Gastrocnemius medialis (tissue), 4 donors: ENCODE data around the gene TTC28. TPM values are rescaled to one million over a fixed set of nuclear protein-coding genes. Genes with fewer than 3 reads are reported as not detected.
"Not testable (repeated sequence)": the region's sequence is repeated elsewhere in the genome, so short reads cannot be mapped to it uniquely, and the experiment has no call there.

Experiments
- ATAC-seq, 2 donors: fragments of 150-250 bp; one replicate each; pipeline ENCODE4 v1.9.1; 2016
- DNase-seq, 2 donors: peaks; one replicate each; pipeline ENCODE4 v3.0.0-alpha.2; 2019
- H3K27ac ChIP-seq, 4 donors: fragments of 200-600 bp; sonication (generic); 1 replicate in 1 of 4; 2 replicates in 3 of 4; pipeline ENCODE4 v1.5.1; 2016 to 2018; ENCODE audit warnings: mild to moderate bottlenecking in 2 of 4, moderate library complexity in 1 of 4
- H3K27me3 ChIP-seq, 3 donors: fragments of 200-600 bp; sonication (generic) in 2 of 3; 1 replicate in 1 of 3; 2 replicates in 2 of 3; pipeline versions ENCODE4 v1.5.1 to v1.6.0; 2016 to 2019; ENCODE audit warnings: mild to moderate bottlenecking in 1 of 3, moderate library complexity in 1 of 3
- H3K36me3 ChIP-seq, 2 donors: fragments of 200-600 bp; sonication (generic) in 1 of 2; one replicate each; pipeline ENCODE4 v1.5.1; 2017 to 2018
- H3K4me1 ChIP-seq, 2 donors: fragments of 200-600 bp; sonication (generic) in 1 of 2; one replicate each; pipeline ENCODE4 v1.5.1; 2016 to 2017; ENCODE audit warnings: mild to moderate bottlenecking in 2 of 2
- H3K4me3 ChIP-seq, 4 donors: fragments of 200-600 bp; sonication (generic) in 3 of 4; 1 replicate in 1 of 4; 2 replicates in 3 of 4; pipeline ENCODE4 v1.5.1; 2016 to 2019; ENCODE audit warnings: mild to moderate bottlenecking in 2 of 4
- H3K9me3 ChIP-seq, 3 donors: fragments of 200-600 bp; sonication (generic) in 2 of 3; 1 replicate in 1 of 3; 2 replicates in 2 of 3; pipeline ENCODE4 v1.5.1; 2016 to 2019
- POLR2A ChIP-seq, 2 donors: fragments of 450-650 bp; IDR thresholded peaks; one replicate each; pipeline ENCODE4 v1.6.1; 2017; ENCODE audit warnings: antibody characterized with exemption in 2 of 2, mild to moderate bottlenecking in 2 of 2, moderate library complexity in 2 of 2
- in situ Hi-C, 4 donors: fragments of 200-750 bp; cut with MboI; loops; one replicate each; pipeline versions ENCODE4 v1.15.0 to v1.8.0; 2017; ENCODE audit warnings: low sequenced_read_pairs in 4 of 4
- intact Hi-C: fragments of 100-400 bp; cut with DNase I; formaldehyde crosslinking; loops from one replicate; pipeline ENCODE4 v1.15.1; 2023; ENCODE audit warnings: low total_unique reads
- total RNA-seq, 4 donors: library from RNA; depleted of rRNA; stranded (reverse); fragments of >200 nt; gene quantifications; one replicate each; pipeline versions ENCODE4 v1.1.0 to v1.2.3, GENCODE V29; 2016
- TF ChIP-seq, protein P1 (sequence below), 5 experiments: fragments of 450-650 bp in 3 of 5; fragments of 200-600 bp in 2 of 5; sonication (generic) in 2 of 5; IDR thresholded peaks in 4 of 5; conservative IDR thresholded peaks in 1 of 5; 1 replicate in 4 of 5; 2 replicates in 1 of 5; pipeline ENCODE4 v1.5.1; 2016 to 2019; ENCODE audit warnings: antibody characterized with exemption in 5 of 5, mild to moderate bottlenecking in 3 of 5, moderate library complexity in 3 of 5

TTC28 gene
- total RNA-seq, 4 donors from 2014 or later: 6.3 to 18.1 (median 8.4) TPM

- intact Hi-C loops: no loop called here
- Histone ChIP-seq H3K9me3 (no peaks in the 10 kb centered on the region), H3K27ac (no peak overlapping the region), H3K27me3 (no peaks in the 10 kb centered on the region), H3K4me3 (no peak overlapping the region), H3K4me1 (no peaks in the 10 kb centered on the region), H3K36me3 (no peaks in the 10 kb centered on the region)
- ATAC-seq: no peak
- TF ChIP-seq, protein P1, sequence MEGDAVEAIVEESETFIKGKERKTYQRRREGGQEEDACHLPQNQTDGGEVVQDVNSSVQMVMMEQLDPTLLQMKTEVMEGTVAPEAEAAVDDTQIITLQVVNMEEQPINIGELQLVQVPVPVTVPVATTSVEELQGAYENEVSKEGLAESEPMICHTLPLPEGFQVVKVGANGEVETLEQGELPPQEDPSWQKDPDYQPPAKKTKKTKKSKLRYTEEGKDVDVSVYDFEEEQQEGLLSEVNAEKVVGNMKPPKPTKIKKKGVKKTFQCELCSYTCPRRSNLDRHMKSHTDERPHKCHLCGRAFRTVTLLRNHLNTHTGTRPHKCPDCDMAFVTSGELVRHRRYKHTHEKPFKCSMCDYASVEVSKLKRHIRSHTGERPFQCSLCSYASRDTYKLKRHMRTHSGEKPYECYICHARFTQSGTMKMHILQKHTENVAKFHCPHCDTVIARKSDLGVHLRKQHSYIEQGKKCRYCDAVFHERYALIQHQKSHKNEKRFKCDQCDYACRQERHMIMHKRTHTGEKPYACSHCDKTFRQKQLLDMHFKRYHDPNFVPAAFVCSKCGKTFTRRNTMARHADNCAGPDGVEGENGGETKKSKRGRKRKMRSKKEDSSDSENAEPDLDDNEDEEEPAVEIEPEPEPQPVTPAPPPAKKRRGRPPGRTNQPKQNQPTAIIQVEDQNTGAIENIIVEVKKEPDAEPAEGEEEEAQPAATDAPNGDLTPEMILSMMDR (IDR thresholded peaks at IDR 0.05 in 4 of 5, conservative IDR thresholded peaks at IDR 0.05 in 1 of 5): no peak
- no peak for TF ChIP-seq POLR2A (IDR thresholded peaks at IDR 0.05)
- in situ Hi-C loops: no loop called here
- DNase-seq: no peak
Observed at GRCh38 chr22:28563636-28564035, 116.0 kb downstream of the TTC28 start.

GRCh38 chr22:28562324-28562723 is 117.3 kb downstream of the TTC28 start:
- intact Hi-C loops: no loop called here
- Histone ChIP-seq H3K27ac (no peak overlapping the region), H3K9me3 (no peaks in the 10 kb centered on the region), H3K36me3 (no peaks in the 10 kb centered on the region), H3K4me1 (no peaks in the 10 kb centered on the region), H3K27me3 (no peaks in the 10 kb centered on the region), H3K4me3 (no peak overlapping the region)
- TF ChIP-seq, protein P1 (IDR thresholded peaks at IDR 0.05 in 4 of 5, conservative IDR thresholded peaks at IDR 0.05 in 1 of 5): no peak
- TF ChIP-seq POLR2A (IDR thresholded peaks at IDR 0.05): no peak
- in situ Hi-C loops: no loop called here
- ATAC-seq: no peak
- no peak for DNase-seq

DNA sequence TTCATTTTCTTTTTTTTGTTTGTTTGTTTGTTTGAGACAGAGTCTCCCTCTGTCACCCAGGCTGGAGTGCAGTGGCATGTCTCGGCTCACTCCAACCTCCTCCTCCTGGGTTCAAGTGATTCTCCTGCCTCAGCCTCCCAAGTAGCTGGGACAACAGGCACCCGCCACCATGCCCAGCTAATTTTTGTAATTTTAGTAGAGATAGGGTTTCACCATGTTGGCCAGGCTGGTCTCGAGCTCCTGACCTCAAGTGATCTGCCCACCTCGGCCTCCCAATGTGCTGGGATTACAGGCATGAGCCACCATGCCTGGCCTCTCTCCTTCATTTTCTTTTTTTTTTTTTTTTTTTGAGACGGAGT is 118.9 kb downstream of the TTC28 start:
- intact Hi-C loops, H3K36me3 ChIP-seq, H3K27me3 ChIP-seq, DNase-seq, ATAC-seq, H3K4me3 ChIP-seq, H3K9me3 ChIP-seq, H3K27ac ChIP-seq, in situ Hi-C loops, H3K4me1 ChIP-seq: not testable (repeated sequence)

GRCh38 chr22:28560046-28560742 is 119.4 kb downstream of the TTC28 start:
- in situ Hi-C loops (no loop called here), intact Hi-C loops (no loop called here)
- no peak overlapping the region for H3K27ac ChIP-seq
- H3K9me3 ChIP-seq: no peaks in the 10 kb centered on the region
- H3K4me1 ChIP-seq: no peaks in the 10 kb centered on the region
- DNase-seq (no peak), ATAC-seq (no peak)
- no peak overlapping the region for H3K4me3 ChIP-seq
- H3K27me3 ChIP-seq: no peaks in the 10 kb centered on the region
- H3K36me3 ChIP-seq: no peaks in the 10 kb centered on the region
- TF ChIP-seq POLR2A (IDR thresholded peaks at IDR 0.05): no peak
- TF ChIP-seq, protein P1 (IDR thresholded peaks at IDR 0.05 in 4 of 5, conservative IDR thresholded peaks at IDR 0.05 in 1 of 5): no peak

DNA sequence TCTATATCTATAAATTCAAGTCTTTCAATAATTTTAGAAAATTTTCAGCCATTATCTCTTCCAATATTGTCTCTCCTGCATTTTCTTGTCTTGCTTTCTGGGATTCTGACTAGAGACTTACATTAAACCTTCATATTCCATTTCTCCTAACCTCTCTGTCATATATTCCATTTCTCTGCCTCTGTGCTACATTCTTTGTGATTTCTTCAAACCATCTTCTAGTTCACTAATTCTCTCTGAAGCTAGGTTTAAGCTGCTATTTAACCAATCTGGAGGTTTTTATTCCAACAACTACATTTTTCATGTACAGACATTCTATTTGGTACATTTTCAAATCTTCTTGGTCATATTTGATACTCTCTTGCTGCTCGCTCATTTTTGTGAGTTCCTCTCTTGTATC is 122.5 kb downstream of the TTC28 start:
- intact Hi-C loops: no loop called here
- DNase-seq: no peak
- H3K9me3 ChIP-seq: no peaks in the 10 kb centered on the region
- no peak for ATAC-seq
- H3K4me3 ChIP-seq: no peak overlapping the region
- H3K36me3 ChIP-seq: no peaks in the 10 kb centered on the region
- no peaks in the 10 kb centered on the region for H3K27me3 ChIP-seq
- no peak for TF ChIP-seq POLR2A (IDR thresholded peaks at IDR 0.05)
- TF ChIP-seq, protein P1 (IDR thresholded peaks at IDR 0.05 in 4 of 5, conservative IDR thresholded peaks at IDR 0.05 in 1 of 5): no peak
- no peak overlapping the region for H3K27ac ChIP-seq
- no peaks in the 10 kb centered on the region for H3K4me1 ChIP-seq
- in situ Hi-C loops: no loop called here

DNA sequence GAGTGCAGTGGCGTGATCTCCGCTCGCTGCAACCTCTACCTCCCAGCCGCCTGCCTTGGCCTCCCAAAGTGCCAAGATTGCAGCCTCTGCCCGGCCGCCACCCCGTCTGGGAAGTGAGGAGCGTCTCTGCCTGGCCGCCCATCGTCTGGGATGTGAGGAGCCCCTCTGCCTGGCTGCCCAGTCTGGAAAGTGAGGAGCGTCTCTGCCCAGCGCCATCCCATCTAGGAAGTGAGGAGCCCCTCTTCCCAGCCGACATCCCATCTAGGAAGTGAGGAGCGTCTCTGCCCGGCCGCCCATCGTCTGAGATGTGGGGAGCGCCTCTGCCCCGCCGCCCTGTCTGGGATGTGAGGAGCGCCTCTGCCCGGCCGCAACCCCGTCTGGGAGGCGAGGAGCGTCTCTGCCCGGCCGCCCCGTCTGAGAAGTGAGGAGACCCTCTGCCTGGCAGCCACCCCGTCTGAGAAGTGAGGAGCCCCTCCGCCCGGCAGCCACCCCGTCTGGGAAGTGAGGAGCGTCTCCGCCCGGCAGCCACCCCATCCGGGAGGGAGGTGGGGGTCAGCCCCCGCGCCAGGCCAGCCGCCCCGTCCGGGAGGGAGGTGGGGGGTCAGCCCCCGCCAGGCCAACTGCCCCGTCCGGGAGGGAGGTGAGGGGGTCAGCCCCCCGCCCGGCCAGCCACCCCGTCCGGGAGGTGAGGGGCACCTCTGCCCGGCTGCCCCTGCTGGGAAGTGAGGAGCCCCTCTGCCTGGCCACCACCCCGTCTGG is 126.4 kb downstream of the TTC28 start:
- ATAC-seq, H3K27ac ChIP-seq, H3K9me3 ChIP-seq, DNase-seq, H3K36me3 ChIP-seq, intact Hi-C loops, in situ Hi-C loops, H3K27me3 ChIP-seq, H3K4me3 ChIP-seq, H3K4me1 ChIP-seq: not testable (repeated sequence)
